CD14-positive monocyte (primary cell): ENCODE measurements around the gene FBXL13. TPM values are rescaled to one million over a fixed set of nuclear protein-coding genes. Genes with fewer than 3 reads are reported as not detected.
A peak's percentile ranks its signal among the peaks of the same experiment; 100 is the strongest.
"Not testable (repeated sequence)": the region's sequence is repeated elsewhere in the genome, so short reads cannot be mapped to it uniquely, and the experiment has no call there.

ENCODE experiments used
- DNase-seq, 3 donors: peaks; one replicate each; pipeline ENCODE4 v3.0.0-alpha.2; 2011 to 2022
- H2AFZ ChIP-seq: 2 replicates; pipeline ENCODE4 v1.6.0; 2012; ENCODE audit warnings: mild to moderate bottlenecking, low read depth, low read length, inconsistent platforms; ENCODE audit not compliant: insufficient read depth, poor library complexity, severe bottlenecking
- H3K27ac ChIP-seq, 2 donors: 1 replicate in 1 of 2; 2 replicates in 1 of 2; pipeline ENCODE4 v1.5.1; 2012 to 2013; ENCODE audit warnings: low read length in 2 of 2, control low read depth in 1 of 2, inconsistent platforms in 1 of 2, low read depth in 1 of 2, mild to moderate bottlenecking in 1 of 2
- H3K27me3 ChIP-seq, 2 donors: one replicate each; pipeline versions ENCODE4 v1.6.0 to v1.6.1; 2011 to 2013; ENCODE audit warnings: low read length in 2 of 2; ENCODE audit not compliant: control insufficient read depth in 2 of 2, insufficient read depth in 2 of 2
- H3K36me3 ChIP-seq, 2 donors: replicated peaks in 1 of 2; 1 replicate in 1 of 2; 2 replicates in 1 of 2; pipeline versions ENCODE4 v1.5.1 to v1.6.1; 2012 to 2013; ENCODE audit warnings: low read length in 2 of 2, control low read depth in 1 of 2, inconsistent platforms in 1 of 2, mild to moderate bottlenecking in 1 of 2; ENCODE audit not compliant: insufficient read depth in 2 of 2, control insufficient read depth in 1 of 2
- H3K4me1 ChIP-seq, 2 donors: 1 replicate in 1 of 2; 2 replicates in 1 of 2; pipeline versions ENCODE4 v1.5.1 to v1.6.1; 2012 to 2013; ENCODE audit warnings: low read length in 2 of 2, control low read depth in 1 of 2, inconsistent platforms in 1 of 2, mild to moderate bottlenecking in 1 of 2, moderate library complexity in 1 of 2; ENCODE audit not compliant: insufficient read depth in 2 of 2, control insufficient read depth in 1 of 2
- H3K4me2 ChIP-seq: replicated peaks from 2 replicates; pipeline ENCODE3; 2012; ENCODE audit warnings: low read length, moderate library complexity, mild to moderate bottlenecking; ENCODE audit not compliant: poor library complexity, severe bottlenecking; ENCODE audit errors: extremely low read depth
- H3K4me3 ChIP-seq, 3 experiments: fragments of 200-600 bp in 1 of 3; sonication (generic) in 1 of 3; replicated peaks in 1 of 3; 1 replicate in 2 of 3; 2 replicates in 1 of 3; pipeline ENCODE4 v1.5.1; 2011 to 2013; ENCODE audit warnings: low read length in 3 of 3, mild to moderate bottlenecking in 3 of 3, control low read depth in 2 of 3, low read depth in 2 of 3, inconsistent platforms in 1 of 3, moderate library complexity in 1 of 3
- H3K79me2 ChIP-seq: 2 replicates; pipeline ENCODE4 v1.6.0; 2012; ENCODE audit warnings: mild to moderate bottlenecking, control low read depth, inconsistent platforms, low read length, moderate library complexity; ENCODE audit not compliant: insufficient read depth
- H3K9ac ChIP-seq: 2 replicates; pipeline ENCODE4 v1.6.0; 2017; ENCODE audit warnings: low read length, mild to moderate bottlenecking; ENCODE audit not compliant: insufficient read depth, poor library complexity, severe bottlenecking
- H3K9me3 ChIP-seq, 2 donors: replicated peaks in 1 of 2; 1 replicate in 1 of 2; 2 replicates in 1 of 2; pipeline versions ENCODE4 v1.5.1 to v1.6.1; 2012 to 2013; ENCODE audit warnings: low read length in 2 of 2, control low read depth in 1 of 2; ENCODE audit not compliant: control insufficient read depth in 1 of 2, insufficient read depth in 1 of 2
- H4K20me1 ChIP-seq: 2 replicates; pipeline ENCODE4 v1.6.0; 2012; ENCODE audit warnings: mild to moderate bottlenecking, low read length, control low read depth, moderate library complexity; ENCODE audit not compliant: insufficient read depth
- H3K27ac Mint-ChIP-seq, 7 donors: one replicate each; pipeline ENCODE4 v1.8.0; 2020; ENCODE audit warnings: mild to moderate bottlenecking in 7 of 7, mixed read lengths in 7 of 7, moderate library complexity in 6 of 7, inconsistent platforms in 2 of 7
- H3K27me3 Mint-ChIP-seq, 3 donors: one replicate each; pipeline ENCODE4 v1.8.0; 2021 to 2022; ENCODE audit warnings: low read depth in 3 of 3, mild to moderate bottlenecking in 3 of 3, mixed read lengths in 3 of 3, moderate library complexity in 3 of 3, inconsistent platforms in 1 of 3
- H3K36me3 Mint-ChIP-seq, 2 donors: one replicate each; pipeline ENCODE4 v1.8.0; 2020; ENCODE audit warnings: mixed read lengths in 2 of 2, inconsistent platforms in 1 of 2, mild to moderate bottlenecking in 1 of 2
- H3K4me1 Mint-ChIP-seq: one replicate; pipeline ENCODE4 v1.8.0; 2020; ENCODE audit warnings: mild to moderate bottlenecking, mixed read lengths
- H3K4me3 Mint-ChIP-seq, 2 donors: one replicate each; pipeline ENCODE4 v1.8.0; 2020; ENCODE audit warnings: mild to moderate bottlenecking in 2 of 2, mixed read lengths in 2 of 2, moderate library complexity in 1 of 2
- H3K9me3 Mint-ChIP-seq, 7 donors: one replicate each; pipeline ENCODE4 v1.8.0; 2020 to 2022; ENCODE audit warnings: mixed read lengths in 7 of 7, mild to moderate bottlenecking in 6 of 7, moderate library complexity in 6 of 7, inconsistent platforms in 2 of 7
- WGBS: methylation state at CpG from one replicate; pipeline ENCODE4 v1.1.5; 2013; ENCODE audit warnings: missing lambda C conversion rate; ENCODE audit not compliant: insufficient coverage; 5-methylcytosine and 5-hydroxymethylcytosine counted together
- intact Hi-C, 2 donors: fragments of 100-400 bp; cut with micrococcal nuclease; formaldehyde crosslinking; loops; one replicate each; pipeline versions ENCODE4 v1.15.0 to v1.15.1; 2023
- polyA plus RNA-seq, 3 donors: library from polyadenylated mRNA; depleted of rRNA in 1 of 3; unstranded in 2 of 3; stranded (reverse) in 1 of 3; fragments of 300-500 nt in 2 of 3; fragments of >200 nt in 1 of 3; fragmentation: Illumina TruSeq in 2 of 3; gene quantifications; 1 replicate in 2 of 3; 2 replicates in 1 of 3; pipeline ENCODE4 v1.2.3, GENCODE V29; 2012 to 2021
- TF ChIP-seq, protein P1 (sequence below): fragments of 200-600 bp; IDR thresholded peaks from one replicate; pipeline ENCODE4 v1.8.0; 2022; ENCODE audit warnings: antibody characterized with exemption, mild to moderate bottlenecking

FBXL13 gene
- polyA plus RNA-seq, 3 donors, result 0.05 TPM; not detected in 2

DNA sequence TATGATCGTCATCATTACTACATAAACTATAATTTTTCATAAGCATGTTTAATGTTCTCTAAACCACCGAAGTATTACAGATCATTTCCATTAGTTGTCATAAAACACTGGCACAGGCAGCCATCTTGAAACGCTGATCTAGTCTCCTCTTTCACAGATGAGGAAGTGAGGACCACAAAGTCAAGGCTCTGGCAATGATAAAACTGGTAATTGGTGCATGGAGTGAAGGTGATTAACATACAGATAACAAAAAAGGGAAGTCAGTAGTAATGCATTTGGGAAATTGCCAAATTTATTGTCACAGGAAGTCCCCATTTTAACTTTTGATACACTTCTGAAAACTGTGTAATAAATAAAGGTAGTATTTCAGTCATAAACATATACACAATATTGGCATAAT lies 49.3 kb downstream of the FBXL13 start:
- no peak overlapping the region for H3K4me3 Mint-ChIP-seq
- peaks cover 3% of the 10 kb centered on the region for H3K4me1 Mint-ChIP-seq
- peaks cover 10 to 18% (median 14%) of the 10 kb centered on the region in 7 donors for H3K9me3 Mint-ChIP-seq
- Histone ChIP-seq H3K27ac (no peak overlapping the region), H4K20me1 (no peaks in the 10 kb centered on the region), H3K4me3 (no peak overlapping the region), H3K4me1 (no peaks in the 10 kb centered on the region), H3K27me3 (no peaks in the 10 kb centered on the region), H2AFZ (no peak overlapping the region), H3K9ac (no peak overlapping the region), H3K9me3 (no peaks in the 10 kb centered on the region), H3K36me3 (no peaks in the 10 kb centered on the region), H3K79me2 (no peaks in the 10 kb centered on the region), H3K4me2 (no peak overlapping the region)
- H3K36me3 Mint-ChIP-seq, result no peaks in the 10 kb centered on the region
- intact Hi-C loops, result no loop called here
- no peak overlapping the region for H3K27ac Mint-ChIP-seq
- H3K27me3 Mint-ChIP-seq, result peaks cover 0 to 3% (median 0%) of the 10 kb centered on the region in 3 donors
- no CpG with 5 or more reads among the region's 3 CpGs for WGBS
- peak in 2 of 3 donors; percentile 2 to 7 for DNase-seq
- TF ChIP-seq, protein P1, sequence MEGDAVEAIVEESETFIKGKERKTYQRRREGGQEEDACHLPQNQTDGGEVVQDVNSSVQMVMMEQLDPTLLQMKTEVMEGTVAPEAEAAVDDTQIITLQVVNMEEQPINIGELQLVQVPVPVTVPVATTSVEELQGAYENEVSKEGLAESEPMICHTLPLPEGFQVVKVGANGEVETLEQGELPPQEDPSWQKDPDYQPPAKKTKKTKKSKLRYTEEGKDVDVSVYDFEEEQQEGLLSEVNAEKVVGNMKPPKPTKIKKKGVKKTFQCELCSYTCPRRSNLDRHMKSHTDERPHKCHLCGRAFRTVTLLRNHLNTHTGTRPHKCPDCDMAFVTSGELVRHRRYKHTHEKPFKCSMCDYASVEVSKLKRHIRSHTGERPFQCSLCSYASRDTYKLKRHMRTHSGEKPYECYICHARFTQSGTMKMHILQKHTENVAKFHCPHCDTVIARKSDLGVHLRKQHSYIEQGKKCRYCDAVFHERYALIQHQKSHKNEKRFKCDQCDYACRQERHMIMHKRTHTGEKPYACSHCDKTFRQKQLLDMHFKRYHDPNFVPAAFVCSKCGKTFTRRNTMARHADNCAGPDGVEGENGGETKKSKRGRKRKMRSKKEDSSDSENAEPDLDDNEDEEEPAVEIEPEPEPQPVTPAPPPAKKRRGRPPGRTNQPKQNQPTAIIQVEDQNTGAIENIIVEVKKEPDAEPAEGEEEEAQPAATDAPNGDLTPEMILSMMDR, result no peak

DNA sequence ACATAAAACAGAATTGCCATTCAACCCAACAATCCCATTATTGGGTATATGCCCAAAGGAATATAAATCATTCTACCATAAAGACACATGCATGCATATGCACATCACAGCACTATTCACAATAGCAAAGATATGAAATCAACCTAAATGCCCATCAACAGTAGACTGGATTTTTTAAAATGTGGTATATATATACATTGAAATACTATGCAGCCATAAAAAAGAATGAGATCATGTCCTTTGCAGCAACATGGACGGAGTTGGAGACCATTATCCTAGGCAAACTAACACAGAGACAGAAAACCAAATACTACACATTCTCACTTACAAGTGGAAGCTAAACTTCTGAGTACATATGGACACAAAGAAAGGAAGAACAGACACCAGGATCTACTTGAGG lies 51.0 kb downstream of the FBXL13 start:
- H3K36me3 Mint-ChIP-seq, H3K4me1 ChIP-seq, H3K4me3 ChIP-seq, DNase-seq, H3K9me3 ChIP-seq, H3K4me1 Mint-ChIP-seq, H3K9ac ChIP-seq, H2AFZ ChIP-seq, H3K4me2 ChIP-seq, H3K4me3 Mint-ChIP-seq, H3K27me3 Mint-ChIP-seq, H3K36me3 ChIP-seq, intact Hi-C loops, H4K20me1 ChIP-seq, H3K79me2 ChIP-seq, H3K27ac ChIP-seq, H3K27me3 ChIP-seq: not testable (repeated sequence)
- Mint-ChIP-seq H3K9me3 (peaks cover 12 to 23% (median 16%) of the 10 kb centered on the region in 7 donors), H3K27ac (peak overlapping the region in 1 of 7 donors; percentile 21)
- no CpG with 5 or more reads among the region's 1 CpG for WGBS

DNA sequence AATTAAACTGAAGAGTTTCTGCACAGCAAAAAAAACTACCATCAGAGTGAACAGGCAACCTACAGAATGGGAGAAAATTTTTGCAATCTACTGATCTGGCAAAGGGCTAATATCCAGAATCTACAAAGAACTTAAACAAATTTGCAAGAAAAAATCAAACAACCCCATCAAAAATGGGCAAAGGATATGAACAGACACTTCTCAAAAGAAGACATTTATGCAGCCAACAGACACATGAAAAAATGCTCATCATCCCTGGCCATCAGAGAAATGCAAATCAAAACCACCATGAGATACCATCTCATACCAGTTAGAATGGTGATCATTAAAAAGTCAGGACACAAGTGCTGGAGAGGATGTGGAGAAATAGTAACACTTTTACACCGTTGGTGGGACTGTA lies 53.1 kb downstream of the FBXL13 start:
- H3K27ac Mint-ChIP-seq, DNase-seq, H3K4me3 Mint-ChIP-seq, H3K79me2 ChIP-seq, H3K9me3 ChIP-seq, H3K4me1 Mint-ChIP-seq, H3K36me3 ChIP-seq, H2AFZ ChIP-seq, H3K4me2 ChIP-seq, intact Hi-C loops, H3K4me3 ChIP-seq, H3K4me1 ChIP-seq, H4K20me1 ChIP-seq, H3K27me3 ChIP-seq, H3K9ac ChIP-seq, H3K27ac ChIP-seq, H3K27me3 Mint-ChIP-seq, H3K36me3 Mint-ChIP-seq: not testable (repeated sequence)
- H3K9me3 Mint-ChIP-seq, result peaks cover 14 to 29% (median 22%) of the 10 kb centered on the region in 7 donors
- no CpG with 5 or more reads among the region's 1 CpG for WGBS

DNA sequence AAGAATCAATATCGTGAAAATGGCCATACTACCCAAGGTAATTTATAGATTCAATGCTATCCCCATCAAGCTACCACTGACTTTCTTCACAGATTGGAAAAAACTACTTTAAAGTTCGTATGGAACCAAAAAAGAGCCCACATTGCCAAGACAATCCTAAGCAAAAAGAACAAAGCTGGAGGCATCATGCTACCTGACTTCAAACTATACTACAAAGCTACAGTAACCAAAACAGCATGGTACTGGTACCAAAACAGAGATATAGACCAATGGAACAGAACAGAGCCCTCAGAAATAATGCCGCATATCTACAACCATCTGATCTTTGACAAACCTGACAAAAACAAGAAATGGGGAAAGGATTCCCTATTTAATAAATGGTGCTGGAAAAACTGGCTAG lies 53.7 kb downstream of the FBXL13 start:
- H3K27me3 ChIP-seq, H3K4me3 ChIP-seq, H3K4me1 ChIP-seq, H2AFZ ChIP-seq, H3K4me2 ChIP-seq, H3K27ac Mint-ChIP-seq, intact Hi-C loops, H3K27ac ChIP-seq, H3K79me2 ChIP-seq, H3K36me3 ChIP-seq, DNase-seq, H3K4me3 Mint-ChIP-seq, H4K20me1 ChIP-seq, H3K9me3 ChIP-seq, H3K4me1 Mint-ChIP-seq, H3K36me3 Mint-ChIP-seq, H3K27me3 Mint-ChIP-seq, H3K9ac ChIP-seq: not testable (repeated sequence)
- peaks cover 14 to 34% (median 26%) of the 10 kb centered on the region in 7 donors for H3K9me3 Mint-ChIP-seq
- WGBS, result no CpG with 5 or more reads among the region's 3 CpGs
